A673 (cell line): ENCODE measurements around the gene MSH2. TPM values are rescaled to one million over a fixed set of nuclear protein-coding genes. Genes with fewer than 3 reads are reported as not detected.

ENCODE experiments used
- BruUV-seq: library from RNA; stranded (reverse); fragments of 400-500 nt; replicated peaks from 2 replicates; lab custom pipeline; 2021; lab: Mats Ljungman, UMichigan
- CTCF ChIA-PET: fragments of 300-600 bp; sonication (Branson Sonifier 250); formaldehyde crosslinking; loops from one replicate; lab custom pipeline; 2022; ENCODE audit warnings: antibody characterized with exemption; lab: Charles Lee
- POLR2A ChIA-PET: fragments of 300-600 bp; sonication (Branson Sonifier 250); formaldehyde crosslinking; loops from one replicate; lab custom pipeline; 2022; ENCODE audit warnings: antibody characterized with exemption; ENCODE audit not compliant: low non-redundant PET; lab: Charles Lee
- DNase-seq: peaks from one replicate; pipeline ENCODE4 v3.0.0-alpha.2; 2015; ENCODE audit warnings: low spot score
- H3K27ac ChIP-seq: fragments of 200-600 bp; sonication (generic); 2 replicates; pipeline ENCODE4 v1.5.1; 2016; ENCODE audit warnings: mixed run types, low read depth, mild to moderate bottlenecking, mixed read lengths, antibody characterized with exemption, low read length; ENCODE audit not compliant: poor library complexity, severe bottlenecking
- H3K27me3 ChIP-seq: fragments of 200-600 bp; sonication (generic); replicated peaks from 2 replicates; pipeline ENCODE4 v1.6.1; 2017; ENCODE audit warnings: mixed run types, low read depth, mild to moderate bottlenecking, mixed read lengths, antibody characterized with exemption, low read length; ENCODE audit not compliant: insufficient read depth, poor library complexity
- H3K36me3 ChIP-seq: fragments of 200-600 bp; sonication (generic); 2 replicates; pipeline ENCODE4 v1.6.1; 2016; ENCODE audit warnings: mixed run types, mild to moderate bottlenecking, mixed read lengths, antibody characterized with exemption, low read length; ENCODE audit not compliant: insufficient read depth, poor library complexity, severe bottlenecking
- H3K4me1 ChIP-seq: fragments of 200-600 bp; sonication (generic); 2 replicates; pipeline ENCODE4 v1.6.1; 2017; ENCODE audit warnings: mixed run types, mild to moderate bottlenecking, mixed read lengths, antibody characterized with exemption, low read length; ENCODE audit not compliant: insufficient read depth, poor library complexity, severe bottlenecking
- H3K4me3 ChIP-seq: fragments of 200-600 bp; sonication (generic); 2 replicates; pipeline ENCODE4 v1.5.1; 2016; ENCODE audit warnings: low read depth, mixed run types, mild to moderate bottlenecking, mixed read lengths, low read length; ENCODE audit not compliant: poor library complexity, severe bottlenecking
- H3K9me3 ChIP-seq: fragments of 200-600 bp; sonication (generic); 2 replicates; pipeline ENCODE4 v1.6.1; 2016; ENCODE audit warnings: mixed run types, low read depth, mild to moderate bottlenecking, mixed read lengths, antibody characterized with exemption, low read length; ENCODE audit not compliant: poor library complexity, severe bottlenecking
- EZH2 ChIP-seq: fragments of 200-600 bp; sonication (generic); IDR thresholded peaks from 2 replicates; pipeline ENCODE4 v1.6.1; 2017; ENCODE audit warnings: borderline replicate concordance, low read depth, mild to moderate bottlenecking, mixed read lengths, antibody characterized with exemption, low read length; ENCODE audit not compliant: poor library complexity, severe bottlenecking
- intact Hi-C: fragments of 100-400 bp; cut with micrococcal nuclease; formaldehyde crosslinking; loops from one replicate; pipeline ENCODE4 v1.10.0; 2022; ENCODE audit not compliant: unreplicated experiment
- total RNA-seq: library from RNA; stranded (reverse); gene quantifications from 2 replicates; pipeline ENCODE4 v1.2.3, GENCODE V29; 2021
- TF ChIP-seq, protein P1 (sequence below): fragments of 300-800, 200-600 bp; sonication (generic); conservative IDR thresholded peaks from 2 replicates; pipeline ENCODE4 v1.5.1; 2017; ENCODE audit warnings: low read depth, mild to moderate bottlenecking, antibody characterized with exemption, low read length, moderate library complexity, mixed read lengths

The MSH2 gene
- total RNA-seq, 1 experiment from 2014 or later: 83.7 TPM

DNA sequence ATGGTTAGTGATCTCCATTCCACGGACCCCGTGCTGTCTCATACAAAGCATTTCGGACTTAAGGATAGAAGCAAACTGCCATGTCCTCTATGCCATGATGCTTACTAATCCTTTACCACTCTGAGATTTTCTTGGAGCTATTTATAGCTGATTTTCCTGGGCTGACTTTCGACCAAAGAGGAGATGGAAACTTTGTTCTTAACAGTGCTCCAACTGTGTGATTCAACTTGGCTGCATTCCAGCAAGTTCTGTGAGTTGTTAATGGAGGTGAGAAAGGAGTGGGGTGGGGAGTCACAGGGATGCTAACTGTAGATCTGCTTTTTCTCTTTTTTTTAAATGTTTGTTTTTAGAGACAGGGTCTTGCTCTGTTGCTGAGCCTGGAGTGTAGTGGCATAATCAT is 45.5 kb upstream of the MSH2 start:
- Histone ChIP-seq H3K9me3 (no peaks in the 10 kb centered on the region), H3K4me3 (no peak overlapping the region), H3K36me3 (no peaks in the 10 kb centered on the region), H3K27me3 (no peaks in the 10 kb centered on the region), H3K4me1 (no peaks in the 10 kb centered on the region), H3K27ac (no peak overlapping the region)
- BruUV-seq: no TSS peak
- peak; percentile 40 for DNase-seq
- no peak for TF ChIP-seq EZH2
- TF ChIP-seq, protein P1, sequence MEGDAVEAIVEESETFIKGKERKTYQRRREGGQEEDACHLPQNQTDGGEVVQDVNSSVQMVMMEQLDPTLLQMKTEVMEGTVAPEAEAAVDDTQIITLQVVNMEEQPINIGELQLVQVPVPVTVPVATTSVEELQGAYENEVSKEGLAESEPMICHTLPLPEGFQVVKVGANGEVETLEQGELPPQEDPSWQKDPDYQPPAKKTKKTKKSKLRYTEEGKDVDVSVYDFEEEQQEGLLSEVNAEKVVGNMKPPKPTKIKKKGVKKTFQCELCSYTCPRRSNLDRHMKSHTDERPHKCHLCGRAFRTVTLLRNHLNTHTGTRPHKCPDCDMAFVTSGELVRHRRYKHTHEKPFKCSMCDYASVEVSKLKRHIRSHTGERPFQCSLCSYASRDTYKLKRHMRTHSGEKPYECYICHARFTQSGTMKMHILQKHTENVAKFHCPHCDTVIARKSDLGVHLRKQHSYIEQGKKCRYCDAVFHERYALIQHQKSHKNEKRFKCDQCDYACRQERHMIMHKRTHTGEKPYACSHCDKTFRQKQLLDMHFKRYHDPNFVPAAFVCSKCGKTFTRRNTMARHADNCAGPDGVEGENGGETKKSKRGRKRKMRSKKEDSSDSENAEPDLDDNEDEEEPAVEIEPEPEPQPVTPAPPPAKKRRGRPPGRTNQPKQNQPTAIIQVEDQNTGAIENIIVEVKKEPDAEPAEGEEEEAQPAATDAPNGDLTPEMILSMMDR: no peak
- intact Hi-C loops: no loop called here
- CTCF ChIA-PET: no interaction called here
- POLR2A ChIA-PET: no interaction called here

- Histone ChIP-seq H3K4me1 (no peaks in the 10 kb centered on the region), H3K27me3 (no peaks in the 10 kb centered on the region), H3K36me3 (no peaks in the 10 kb centered on the region), H3K9me3 (no peaks in the 10 kb centered on the region), H3K4me3 (no peak overlapping the region), H3K27ac (no peak overlapping the region)
- no peak for DNase-seq
- ChIA-PET POLR2A (no interaction called here), CTCF (interaction anchor here (0.5 to 0.7 kb wide), 2 partner anchors 29 to 1635 kb away, joined by 3 read pairs; no protein-coding TSS in a partner anchor)
- no peak for TF ChIP-seq EZH2
- TF ChIP-seq, protein P1: no peak
- BruUV-seq: no TSS peak
- intact Hi-C loops: no loop called here
These were observed 43.5 kb upstream of the MSH2 start for GRCh38 chr2:47359375-47359868.

DNA sequence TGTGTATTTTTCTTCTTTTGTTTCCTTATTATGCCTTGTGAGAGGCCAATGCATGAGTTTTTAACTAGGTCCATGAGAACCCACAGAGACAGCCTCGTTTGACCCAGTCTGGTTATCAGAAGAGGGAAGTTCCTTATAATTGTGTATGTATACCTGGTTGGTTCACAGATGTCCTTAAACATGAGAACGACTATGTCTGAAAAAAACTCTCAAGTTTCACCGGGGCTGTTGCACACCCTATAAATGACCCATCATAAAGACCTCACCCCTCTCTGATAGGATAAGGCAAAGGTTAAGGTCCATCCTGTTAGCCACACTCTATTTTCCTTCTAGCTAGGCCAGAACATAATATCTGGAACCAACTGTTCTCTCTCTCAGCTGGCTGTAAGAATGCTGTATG is 42.7 kb upstream of the MSH2 start:
- intact Hi-C loops: no loop called here
- Histone ChIP-seq H3K27me3 (no peaks in the 10 kb centered on the region), H3K4me3 (no peak overlapping the region), H3K4me1 (no peaks in the 10 kb centered on the region), H3K36me3 (no peaks in the 10 kb centered on the region), H3K9me3 (no peaks in the 10 kb centered on the region), H3K27ac (no peak overlapping the region)
- DNase-seq: no peak
- CTCF ChIA-PET: no interaction called here
- TF ChIP-seq, protein P1: no peak
- TF ChIP-seq EZH2: no peak
- BruUV-seq: no TSS peak
- POLR2A ChIA-PET: no interaction called here
